ENCODE results near the gene CTDSP2. TPM values are rescaled to one million over a fixed set of nuclear protein-coding genes. Genes with fewer than 3 reads are reported as not detected.
"Not testable (repeated sequence)": the region's sequence is repeated elsewhere in the genome, so short reads cannot be mapped to it uniquely, and the experiment has no call there.

The CTDSP2 gene
- total RNA-seq, 1 donor from 2014 or later: 181 TPM

GRCh38 chr12:57889500-57889989 lies 43.0 kb upstream of the CTDSP2 start:
- no peak for DNase-seq (ENCODE audit: low spot score)
- no peak for TF ChIP-seq CTCF (IDR thresholded peaks at IDR 0.05; ENCODE audit: unreplicated experiment)
- Mint-ChIP-seq H3K27me3 (ENCODE audit: unreplicated experiment) (peaks cover 8% of the 10 kb centered on the region), H3K4me1 (ENCODE audit: unreplicated experiment) (peaks cover 34% of the 10 kb centered on the region), H3K27ac (ENCODE audit: unreplicated experiment) (no peak overlapping the region), H3K36me3 (ENCODE audit: low read depth, unreplicated experiment) (no peaks in the 10 kb centered on the region), H3K9me3 (ENCODE audit: unreplicated experiment) (no peaks in the 10 kb centered on the region), H3K4me3 (ENCODE audit: unreplicated experiment) (no peak overlapping the region)

GRCh38 chr12:57888409-57889157 lies 42.1 kb upstream of the CTDSP2 start:
- H3K27ac Mint-ChIP-seq (ENCODE audit: unreplicated experiment): no peak overlapping the region
- no peak for DNase-seq (ENCODE audit: low spot score)
- H3K36me3 Mint-ChIP-seq (ENCODE audit: low read depth, unreplicated experiment): no peaks in the 10 kb centered on the region
- H3K27me3 Mint-ChIP-seq (ENCODE audit: unreplicated experiment): peaks cover 8% of the 10 kb centered on the region
- peaks cover 24% of the 10 kb centered on the region for H3K4me1 Mint-ChIP-seq (ENCODE audit: unreplicated experiment)
- no peaks in the 10 kb centered on the region for H3K9me3 Mint-ChIP-seq (ENCODE audit: unreplicated experiment)
- H3K4me3 Mint-ChIP-seq (ENCODE audit: unreplicated experiment): no peak overlapping the region
- no peak for TF ChIP-seq CTCF (IDR thresholded peaks at IDR 0.05; ENCODE audit: unreplicated experiment)

GRCh38 chr12:57887631-57888408 lies 41.3 kb upstream of the CTDSP2 start:
- peaks cover 23% of the 10 kb centered on the region for H3K4me1 Mint-ChIP-seq (ENCODE audit: unreplicated experiment)
- TF ChIP-seq CTCF (IDR thresholded peaks at IDR 0.05; ENCODE audit: unreplicated experiment): no peak
- peaks cover 8% of the 10 kb centered on the region for H3K27me3 Mint-ChIP-seq (ENCODE audit: unreplicated experiment)
- no peaks in the 10 kb centered on the region for H3K9me3 Mint-ChIP-seq (ENCODE audit: unreplicated experiment)
- H3K27ac Mint-ChIP-seq (ENCODE audit: unreplicated experiment): no peak overlapping the region
- no peaks in the 10 kb centered on the region for H3K36me3 Mint-ChIP-seq (ENCODE audit: low read depth, unreplicated experiment)
- H3K4me3 Mint-ChIP-seq (ENCODE audit: unreplicated experiment): no peak overlapping the region
- no peak for DNase-seq (ENCODE audit: low spot score)

- H3K4me1 Mint-ChIP-seq (ENCODE audit: unreplicated experiment): peaks cover 19% of the 10 kb centered on the region
- not testable (repeated sequence) for DNase-seq (ENCODE audit: low spot score); H3K27ac Mint-ChIP-seq (ENCODE audit: unreplicated experiment); H3K9me3 Mint-ChIP-seq (ENCODE audit: unreplicated experiment); H3K27me3 Mint-ChIP-seq (ENCODE audit: unreplicated experiment); H3K36me3 Mint-ChIP-seq (ENCODE audit: low read depth, unreplicated experiment); H3K4me3 Mint-ChIP-seq (ENCODE audit: unreplicated experiment)
Measured at GRCh38 chr12:57886964-57887363, 40.4 kb upstream of the CTDSP2 start.

- Mint-ChIP-seq H3K27me3 (ENCODE audit: unreplicated experiment) (peaks cover 5% of the 10 kb centered on the region), H3K9me3 (ENCODE audit: unreplicated experiment) (no peaks in the 10 kb centered on the region), H3K4me1 (ENCODE audit: unreplicated experiment) (peaks cover 15% of the 10 kb centered on the region), H3K27ac (ENCODE audit: unreplicated experiment) (no peak overlapping the region), H3K36me3 (ENCODE audit: low read depth, unreplicated experiment) (no peaks in the 10 kb centered on the region), H3K4me3 (ENCODE audit: unreplicated experiment) (no peak overlapping the region)
- no peak for TF ChIP-seq CTCF (IDR thresholded peaks at IDR 0.05; ENCODE audit: unreplicated experiment)
- no peak for DNase-seq (ENCODE audit: low spot score)
Measured at GRCh38 chr12:57886542-57886941, 40.0 kb upstream of the CTDSP2 start.

Measured in endothelial cell (in vitro differentiated cells).